ENCODE results near the gene MICAL3.

MICAL3 gene

DNA sequence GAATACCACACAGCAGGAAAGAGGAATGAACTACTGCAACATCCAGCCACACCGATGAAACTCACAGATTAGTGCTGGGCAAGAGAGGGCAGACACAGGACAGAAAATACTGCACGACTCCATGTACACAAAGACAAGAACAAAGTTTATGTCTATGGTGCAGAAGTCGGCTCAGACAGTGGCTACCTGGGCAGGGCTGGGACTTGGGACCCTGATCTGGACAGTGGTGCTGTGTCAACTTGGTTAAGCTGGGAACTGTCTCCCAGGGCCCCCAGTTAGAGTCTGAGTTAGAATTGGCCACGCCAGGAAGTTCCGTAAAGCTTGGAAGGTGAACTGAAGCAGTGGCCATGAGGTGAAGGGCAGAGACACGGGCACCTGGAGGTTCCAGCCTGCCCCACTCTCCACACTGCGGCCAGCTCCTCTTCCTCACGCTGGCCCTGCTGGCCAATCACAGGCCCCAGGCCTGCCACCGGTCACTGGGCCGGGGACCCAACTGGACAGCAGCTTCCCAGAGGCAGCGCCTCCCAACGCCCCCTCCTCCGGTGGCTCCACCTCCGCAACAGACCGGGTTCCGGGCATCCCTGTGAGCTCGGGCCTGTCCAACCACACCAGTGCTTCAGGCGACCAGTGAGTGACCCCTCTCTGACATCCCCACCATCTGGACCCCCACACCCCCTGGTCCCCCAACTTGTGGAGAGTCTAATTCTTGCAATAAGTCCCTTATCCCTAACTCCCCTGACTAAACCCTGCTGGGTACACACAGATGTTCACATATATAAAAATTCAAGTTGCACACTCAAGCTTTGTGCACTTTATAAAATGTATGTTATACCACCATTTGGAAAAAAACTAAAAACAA lies 93.7 kb downstream of the MICAL3 start:
- TF ChIP-seq CTCF (IDR thresholded peaks at IDR 0.05): no peak
- no peak for TF ChIP-seq ZFX (IDR thresholded peaks at IDR 0.05; ENCODE audit: borderline replicate concordance)
- no peak overlapping the region for H3K27ac ChIP-seq

DNA sequence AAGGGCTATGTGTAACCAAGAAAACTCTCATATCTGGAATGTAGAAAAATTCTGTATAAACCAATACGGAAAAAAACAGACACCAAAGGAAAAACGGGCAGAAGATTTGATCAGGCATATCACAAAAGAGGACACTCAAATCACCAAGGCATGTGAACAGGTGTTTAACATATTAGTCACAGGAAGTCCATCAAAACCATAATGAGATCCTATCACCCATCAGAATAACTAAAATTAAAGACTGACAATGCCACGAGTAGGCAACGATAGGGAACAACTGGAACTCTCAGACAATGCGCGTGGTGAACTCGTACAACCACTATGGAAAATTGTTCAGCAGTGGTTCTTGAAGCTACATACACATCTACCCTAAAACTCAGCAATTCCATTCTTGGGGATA lies 94.5 kb downstream of the MICAL3 start:
- TF ChIP-seq CTCF (IDR thresholded peaks at IDR 0.05): no peak
- no peak for TF ChIP-seq ZFX (IDR thresholded peaks at IDR 0.05; ENCODE audit: borderline replicate concordance)

GRCh38 chr22:17928391-17928790 lies 96.0 kb downstream of the MICAL3 start:
- no peak overlapping the region for H3K27ac ChIP-seq
- no peak for TF ChIP-seq ZFX (IDR thresholded peaks at IDR 0.05; ENCODE audit: borderline replicate concordance)

More for the DNA sequence above, 94.5 kb downstream of the MICAL3 start:
- H3K27ac ChIP-seq: no peak overlapping the region

- H3K27ac ChIP-seq: no peak overlapping the region
- TF ChIP-seq CTCF (IDR thresholded peaks at IDR 0.05) (no peak), ZFX (IDR thresholded peaks at IDR 0.05; ENCODE audit: borderline replicate concordance) (no peak)
Measured at GRCh38 chr22:17927062-17927461, 97.3 kb downstream of the MICAL3 start.

DNA sequence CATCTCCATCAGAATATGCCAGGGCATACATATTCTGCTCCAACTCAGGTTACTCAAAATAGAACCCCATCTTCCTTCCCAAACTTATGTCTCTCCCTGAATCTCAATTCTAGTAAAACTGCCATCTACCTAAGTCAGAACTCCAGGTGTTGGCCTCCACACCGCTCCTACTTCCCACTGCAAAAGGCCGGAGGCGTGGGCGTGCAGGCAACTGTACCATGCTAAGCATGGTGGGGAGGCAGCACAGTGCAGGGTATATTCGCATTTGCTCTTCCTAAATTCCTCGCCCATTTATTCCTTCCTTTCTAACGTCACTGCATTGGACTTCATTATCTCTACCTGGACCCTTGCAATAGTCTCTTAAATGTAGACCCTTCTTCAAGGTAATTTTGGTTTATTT lies 97.8 kb downstream of the MICAL3 start:
- H3K27ac ChIP-seq: no peak overlapping the region
- no peak for TF ChIP-seq CTCF (IDR thresholded peaks at IDR 0.05)
- TF ChIP-seq ZFX (IDR thresholded peaks at IDR 0.05; ENCODE audit: borderline replicate concordance): no peak

- no peak for TF ChIP-seq ZFX (IDR thresholded peaks at IDR 0.05; ENCODE audit: borderline replicate concordance)
- no peak for TF ChIP-seq CTCF (IDR thresholded peaks at IDR 0.05)
- peak overlapping the region; percentile 46 for H3K27ac ChIP-seq
Measured at GRCh38 chr22:17925431-17925841, 98.9 kb downstream of the MICAL3 start.

- H3K27ac ChIP-seq: peak overlapping the region; percentile 46
- TF ChIP-seq CTCF (IDR thresholded peaks at IDR 0.05): no peak
- TF ChIP-seq ZFX (IDR thresholded peaks at IDR 0.05; ENCODE audit: borderline replicate concordance): no peak
Measured at GRCh38 chr22:17924735-17925364, 99.5 kb downstream of the MICAL3 start.
